GM12801 (cell line): ENCODE data around the gene C10orf90.

Source experiments
- CTCF ChIP-seq: IDR thresholded peaks from one replicate; pipeline ENCODE4 v1.5.1; 2011; ENCODE audit warnings: control low read depth; ENCODE audit not compliant: insufficient read length; ENCODE audit errors: extremely low read depth

C10orf90 gene

DNA sequence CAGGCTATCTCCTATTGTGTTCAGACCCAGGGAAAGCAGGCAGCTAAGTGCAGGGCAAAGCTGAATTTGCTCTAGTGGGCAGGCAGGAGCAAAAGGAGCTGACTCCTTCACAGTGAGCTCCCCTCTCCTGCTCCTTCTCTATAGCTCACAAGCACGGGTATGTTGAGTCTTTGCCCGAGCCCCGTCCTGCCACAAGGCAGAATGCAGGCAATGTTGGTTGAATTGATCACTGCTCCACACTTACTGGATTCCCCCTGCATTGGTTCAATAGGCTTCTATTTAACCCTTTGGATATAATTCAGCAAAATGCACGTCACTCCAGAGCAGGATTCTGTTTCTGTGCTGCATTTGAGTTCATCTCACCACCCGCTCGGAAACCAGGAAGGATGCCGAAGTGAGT lies 16.2 kb upstream of the C10orf90 start:
- TF ChIP-seq CTCF, result no peak

GRCh38 chr10:126686268-126686667 lies 15.8 kb upstream of the C10orf90 start:
- TF ChIP-seq CTCF, result no peak

GRCh38 chr10:126685756-126686155 lies 15.3 kb upstream of the C10orf90 start:
- no peak for TF ChIP-seq CTCF

- no peak for TF ChIP-seq CTCF
These were observed 13.8 kb upstream of the C10orf90 start for GRCh38 chr10:126684171-126684745.

- TF ChIP-seq CTCF, result no peak
These were observed 13.0 kb upstream of the C10orf90 start for GRCh38 chr10:126683466-126683865.

GRCh38 chr10:126675656-126676438 lies 5.4 kb upstream of the C10orf90 start:
- TF ChIP-seq CTCF, result no peak

DNA sequence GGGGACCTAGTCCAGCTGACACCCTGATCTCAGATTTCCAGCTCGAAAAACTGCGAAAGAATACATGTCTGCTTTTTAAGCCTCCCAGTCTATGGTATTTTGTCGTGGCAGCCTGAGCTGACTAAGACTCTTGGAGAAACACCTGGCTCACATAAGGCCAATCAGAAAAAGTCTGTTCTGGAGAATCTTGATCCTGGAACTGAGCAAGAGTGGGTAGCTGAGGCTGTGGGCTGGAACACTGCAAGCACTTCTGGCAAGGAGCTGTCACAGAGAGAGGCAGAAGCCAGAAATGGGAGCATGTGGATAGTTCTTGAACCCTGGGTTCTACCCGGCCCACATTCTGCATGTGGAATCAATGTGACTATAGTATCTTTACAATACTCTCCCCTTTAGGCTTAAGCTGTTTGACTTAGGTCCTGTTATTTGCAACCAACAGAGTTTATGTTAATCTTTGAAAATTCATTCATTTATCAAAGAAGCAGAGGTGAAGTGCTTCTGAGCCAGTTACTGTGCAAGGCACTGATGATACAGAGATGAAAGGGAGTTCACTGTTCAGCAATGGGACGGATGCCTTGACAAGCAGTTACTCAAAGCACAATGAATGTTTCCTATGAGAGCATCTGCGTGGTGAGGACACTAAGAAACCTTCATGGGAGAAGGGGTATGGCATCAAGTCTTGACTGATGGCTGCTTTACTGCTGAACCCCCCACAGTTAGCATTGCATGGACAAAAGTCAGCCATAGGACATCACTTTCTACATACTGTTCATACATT lies 4.4 kb upstream of the C10orf90 start:
- TF ChIP-seq CTCF, result no peak
